Fibroblast of lung (primary cell): Measurements from ENCODE around the gene MYL12A. TPM values are rescaled to one million over a fixed set of nuclear protein-coding genes. Genes with fewer than 3 reads are reported as not detected.
A peak's percentile ranks its signal among the peaks of the same experiment; 100 is the strongest.

ENCODE experiments used
- DNase-seq, 2 donors: peaks; one replicate each; pipeline versions ENCODE4 v3.0.0 to v3.0.0-alpha.2; 2010; ENCODE audit warnings: low read depth in 2 of 2
- H2AFZ ChIP-seq: 2 replicates; pipeline ENCODE4 v1.5.1; 2012; ENCODE audit warnings: low read length, control low read depth, inconsistent platforms
- H3K27ac ChIP-seq: 2 replicates; pipeline ENCODE4 v1.5.1; 2011; ENCODE audit warnings: low read length, control low read depth; ENCODE audit not compliant: insufficient read depth
- H3K27me3 ChIP-seq: 2 replicates; pipeline ENCODE4 v1.5.1; 2011; ENCODE audit warnings: mild to moderate bottlenecking, low read length; ENCODE audit not compliant: control insufficient read depth, insufficient read depth
- H3K36me3 ChIP-seq: 2 replicates; pipeline ENCODE4 v1.5.1; 2011; ENCODE audit warnings: low read length; ENCODE audit not compliant: control insufficient read depth, insufficient read depth
- H3K4me1 ChIP-seq: 2 replicates; pipeline ENCODE4 v1.5.1; 2011; ENCODE audit warnings: low read length; ENCODE audit not compliant: control insufficient read depth, insufficient read depth; ENCODE audit errors: extremely low read depth
- H3K4me2 ChIP-seq: 2 replicates; pipeline ENCODE4 v1.5.1; 2011; ENCODE audit warnings: low read length, control low read depth; ENCODE audit not compliant: insufficient read depth; ENCODE audit errors: extremely low read depth
- H3K4me3 ChIP-seq, 4 experiments: fragments of 200-600 bp in 1 of 4; sonication (generic) in 1 of 4; replicated peaks in 1 of 4; 2 replicates each; pipeline ENCODE4 v1.5.1; 2011 to 2016; ENCODE audit warnings: low read length in 4 of 4, low read depth in 3 of 4, mild to moderate bottlenecking in 3 of 4, control low read depth in 2 of 4, inconsistent platforms in 1 of 4, mixed read lengths in 1 of 4; ENCODE audit not compliant: insufficient read depth in 1 of 4; ENCODE audit errors: control extremely low read depth in 1 of 4
- H3K79me2 ChIP-seq: 2 replicates; pipeline ENCODE4 v1.5.1; 2012; ENCODE audit warnings: mild to moderate bottlenecking, low read length, inconsistent platforms; ENCODE audit not compliant: control insufficient read depth, insufficient read depth
- H3K9ac ChIP-seq: 2 replicates; pipeline ENCODE4 v1.5.1; 2011; ENCODE audit warnings: mild to moderate bottlenecking, low read length, control low read depth; ENCODE audit not compliant: insufficient read depth
- H3K9me3 ChIP-seq: 2 replicates; pipeline ENCODE4 v1.5.1; 2012; ENCODE audit warnings: low read depth, low read length; ENCODE audit not compliant: control insufficient read depth, insufficient read depth
- H4K20me1 ChIP-seq: 2 replicates; pipeline ENCODE4 v1.5.1; 2011; ENCODE audit warnings: low read length; ENCODE audit not compliant: control insufficient read depth, insufficient read depth; ENCODE audit errors: extremely low read depth
- CTCF ChIP-seq, 2 donors: IDR thresholded peaks in 1 of 2; conservative IDR thresholded peaks in 1 of 2; 1 replicate in 1 of 2; 2 replicates in 1 of 2; pipeline ENCODE4 v1.5.1; 2011 to 2012; ENCODE audit warnings: low read length in 2 of 2, control low read depth in 1 of 2, inconsistent platforms in 1 of 2, low read depth in 1 of 2, mild to moderate bottlenecking in 1 of 2
- EZH2 ChIP-seq: IDR thresholded peaks from 2 replicates; pipeline ENCODE4 v1.5.1; 2012; ENCODE audit warnings: low read length, control low read depth, mild to moderate bottlenecking; ENCODE audit errors: missing control alignments
- polyA plus RNA-seq, 2 donors: library from polyadenylated mRNA; depleted of rRNA in 1 of 2; stranded (reverse) in 1 of 2; unstranded in 1 of 2; fragments of >200 nt; gene quantifications; 2 replicates each; pipeline ENCODE4 v1.2.1, GENCODE V29; 2011 to 2012; ENCODE audit warnings: missing spikeins in 1 of 2
- total RNA-seq: library from RNA; depleted of rRNA; stranded (reverse); fragments of >200 nt; gene quantifications from 2 replicates; pipeline ENCODE4 v1.2.1, GENCODE V29; 2014

The MYL12A gene
- total and polyA plus RNA-seq, 2 donors (not counting 1 experiment from before 2014, with no cell fraction given) = 826 to 1,436 TPM

GRCh38 chr18:3257627-3258120 lies 10.1 kb downstream of the MYL12A start:
- no peak overlapping the region for H2AFZ ChIP-seq
- H4K20me1 ChIP-seq = peaks cover 2% of the 10 kb centered on the region
- H3K4me1 ChIP-seq = peaks cover 24% of the 10 kb centered on the region
- no peak for TF ChIP-seq CTCF (conservative IDR thresholded peaks at IDR 0.05 in 1 of 2, IDR thresholded peaks at IDR 0.05 in 1 of 2; ENCODE audit: low read depth in 1 of 2, low read length in 2 of 2)
- no peak for TF ChIP-seq EZH2
- H3K9me3 ChIP-seq = no peaks in the 10 kb centered on the region
- no peak overlapping the region for H3K4me2 ChIP-seq
- H3K27me3 ChIP-seq = no peaks in the 10 kb centered on the region
- no peak for DNase-seq
- H3K27ac ChIP-seq = peak overlapping the region; percentile 76
- H3K4me3 ChIP-seq = no peak overlapping the region
- peaks cover 22% of the 10 kb centered on the region for H3K36me3 ChIP-seq
- H3K9ac ChIP-seq = no peak overlapping the region
- H3K79me2 ChIP-seq = peaks cover 53% of the 10 kb centered on the region

- Histone ChIP-seq H3K79me2 (peaks cover 57% of the 10 kb centered on the region), H3K4me2 (peak overlapping the region; percentile 100), H3K27ac (peak overlapping the region; percentile 99), H3K27me3 (no peaks in the 10 kb centered on the region), H3K36me3 (peaks cover 11% of the 10 kb centered on the region), H3K9ac (peak overlapping the region; percentile 100), H3K4me3 (peak overlapping the region; percentile 84 to 99 (median 86)), H4K20me1 (peaks cover 2% of the 10 kb centered on the region), H3K9me3 (no peaks in the 10 kb centered on the region), H3K4me1 (peaks cover 30% of the 10 kb centered on the region), H2AFZ (peak overlapping the region; percentile 23)
- no peak for DNase-seq
- no peak for TF ChIP-seq EZH2
- no peak for TF ChIP-seq CTCF (conservative IDR thresholded peaks at IDR 0.05 in 1 of 2, IDR thresholded peaks at IDR 0.05 in 1 of 2; ENCODE audit: low read depth in 1 of 2, low read length in 2 of 2)
These were observed 13.4 kb downstream of the MYL12A start for GRCh38 chr18:3260995-3261372.

DNA sequence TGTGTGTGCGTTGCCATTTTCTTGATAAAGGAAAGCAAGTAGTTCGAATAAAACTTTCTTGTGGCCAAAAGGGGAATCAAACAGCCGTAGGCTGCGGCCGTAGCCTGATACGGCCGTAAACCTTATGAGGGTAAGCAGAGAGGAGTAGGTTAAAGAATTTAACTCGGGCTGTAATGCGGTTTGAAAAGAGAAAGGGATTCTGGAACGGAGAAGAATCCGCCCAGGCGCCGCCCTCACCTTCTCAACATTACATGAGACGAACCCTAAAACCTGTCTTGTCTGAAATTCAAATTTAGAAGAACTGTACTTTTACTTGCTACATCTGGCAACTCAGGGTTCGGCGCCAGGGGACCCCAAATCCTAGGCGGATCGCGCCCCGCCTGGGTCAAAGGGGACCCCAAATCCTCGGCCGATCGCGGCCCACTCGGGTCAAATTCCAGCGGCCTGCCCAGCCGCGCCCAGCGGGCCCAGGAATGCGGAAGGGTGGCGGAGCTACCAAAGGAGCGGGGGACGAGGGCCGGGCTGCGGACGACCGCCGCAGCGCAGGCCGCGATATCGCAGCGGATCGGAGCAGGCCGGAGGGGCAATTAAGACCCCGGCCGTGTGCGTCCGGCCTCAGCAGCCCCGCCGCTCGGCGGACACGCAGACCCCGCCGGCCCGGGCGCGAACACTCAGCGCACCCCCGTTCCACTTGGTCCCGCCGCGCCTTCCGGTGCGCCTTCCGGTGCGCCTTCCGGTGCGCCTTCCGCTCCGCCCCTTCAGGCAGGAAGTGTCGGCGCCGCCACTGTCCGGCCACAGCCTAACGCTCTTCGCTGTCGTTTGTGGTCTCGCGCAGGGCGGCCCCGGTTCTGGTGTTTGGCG lies 14.0 kb downstream of the MYL12A start, which contains the start of gene MYL12B:
Gene MYL12B (plus strand): TSS at position 761 of the 861 bp plus-strand sequence. CDS start 10,766 bp downstream, outside the sequence.
- Histone ChIP-seq H3K9ac (peak within 1 kb of the TSS; percentile 100), H3K27ac (peak within 1 kb of the TSS; percentile 99), H3K4me3 (peak within 1 kb of the TSS; percentile 84 to 99 (median 92)), H3K27me3 (no peaks in the 10 kb centered on the region), H3K4me1 (peaks cover 26% of the 10 kb centered on the region), H3K36me3 (peaks cover 9% of the 10 kb centered on the region), H4K20me1 (peaks cover 3% of the 10 kb centered on the region), H3K9me3 (no peaks in the 10 kb centered on the region), H2AFZ (peak within 1 kb of the TSS; percentile 81), H3K79me2 (peaks cover 60% of the 10 kb centered on the region), H3K4me2 (peak within 1 kb of the TSS; percentile 100)
- peak; percentile 69 to 83 for DNase-seq
- no peak for TF ChIP-seq EZH2
- TF ChIP-seq CTCF (conservative IDR thresholded peaks at IDR 0.05 in 1 of 2, IDR thresholded peaks at IDR 0.05 in 1 of 2; ENCODE audit: low read depth in 1 of 2, low read length in 2 of 2) = no peak
